Heart left ventricle (tissue), 13 donors: ENCODE measurements around the gene LRMDA.

ENCODE experiments used
- POLR2A ChIP-seq, 2 donors: fragments of 450-650 bp; IDR thresholded peaks; one replicate each; pipeline ENCODE4 v1.6.1; 2017; ENCODE audit warnings: antibody characterized with exemption in 2 of 2, mild to moderate bottlenecking in 2 of 2, moderate library complexity in 2 of 2
- TF ChIP-seq, protein P1 (sequence below), 12 donors: fragments of 200-600 bp; sonication (generic) in 4 of 12; IDR thresholded peaks; one replicate each; pipeline versions ENCODE4 v1.5.0 to v1.8.0; 2018 to 2022; ENCODE audit warnings: antibody characterized with exemption in 12 of 12, mild to moderate bottlenecking in 5 of 12
- donor health status: ischemic (EF 13 %, LVEDD 7.1; RV severe dilation, severe dysfunction).
- donor health status: DM: no; HTN: yes; CAD: no.
- donor health status: DM: no; HTN: no; CAD: no.
- donor health status: ischemic (EF 25% LVEDD 6.9; RV normal size, moderate dysfunction).
- donor health status: ischemic (EF 25% LVEDD 5.7; RV mildly dilated, moderate dysfunction).
- donor health status: ischemic (EF 35%, LVEDD 5.7; RV mildly dilated, moderate dysfunction).
- donor health status: nonischemic (EF 11% LVEDD 7.7; RV severe dilation, severe dysfunction).
- donor health status: DM: yes; HTN: yes; CAD: no.
- donor health status: PGD.
- donor health status: ischemic (EF 29% LVEDD 5.4; RV normal size, mild dysfunction).
- donor health status: nonischemic (EF 23%, LVEDD 6.1; RV moderate dilation, normal function).

GRCh38 chr10:75492173-75492925, 60.9 kb downstream of the LRMDA start:
- TF ChIP-seq, protein P1, sequence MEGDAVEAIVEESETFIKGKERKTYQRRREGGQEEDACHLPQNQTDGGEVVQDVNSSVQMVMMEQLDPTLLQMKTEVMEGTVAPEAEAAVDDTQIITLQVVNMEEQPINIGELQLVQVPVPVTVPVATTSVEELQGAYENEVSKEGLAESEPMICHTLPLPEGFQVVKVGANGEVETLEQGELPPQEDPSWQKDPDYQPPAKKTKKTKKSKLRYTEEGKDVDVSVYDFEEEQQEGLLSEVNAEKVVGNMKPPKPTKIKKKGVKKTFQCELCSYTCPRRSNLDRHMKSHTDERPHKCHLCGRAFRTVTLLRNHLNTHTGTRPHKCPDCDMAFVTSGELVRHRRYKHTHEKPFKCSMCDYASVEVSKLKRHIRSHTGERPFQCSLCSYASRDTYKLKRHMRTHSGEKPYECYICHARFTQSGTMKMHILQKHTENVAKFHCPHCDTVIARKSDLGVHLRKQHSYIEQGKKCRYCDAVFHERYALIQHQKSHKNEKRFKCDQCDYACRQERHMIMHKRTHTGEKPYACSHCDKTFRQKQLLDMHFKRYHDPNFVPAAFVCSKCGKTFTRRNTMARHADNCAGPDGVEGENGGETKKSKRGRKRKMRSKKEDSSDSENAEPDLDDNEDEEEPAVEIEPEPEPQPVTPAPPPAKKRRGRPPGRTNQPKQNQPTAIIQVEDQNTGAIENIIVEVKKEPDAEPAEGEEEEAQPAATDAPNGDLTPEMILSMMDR (IDR thresholded peaks at IDR 0.05) = no peak
- no peak for TF ChIP-seq POLR2A (IDR thresholded peaks at IDR 0.05)
